Effector memory CD8-positive, alpha-beta T cell (primary cell): ENCODE data around the gene PHYHIPL.

ENCODE experiments used
- ATAC-seq: fragments of 150-1000 bp; cut with Tn5 transposase; replicated peaks from 2 replicates; pipeline ENCODE4 v1.10.0; 2021; ENCODE audit warnings: mild to moderate bottlenecking, moderate library complexity
- DNase-seq, 3 experiments: peaks; one replicate each; pipeline ENCODE4 v3.0.0; 2021
- H3K27ac Mint-ChIP-seq, 2 donors: one replicate each; pipeline ENCODE4 v1.8.0; 2022; ENCODE audit warnings: mild to moderate bottlenecking in 2 of 2, mixed read lengths in 2 of 2, moderate library complexity in 2 of 2
- H3K27me3 Mint-ChIP-seq, 2 donors: one replicate each; pipeline ENCODE4 v1.8.0; 2022; ENCODE audit warnings: mixed read lengths in 2 of 2
- H3K36me3 Mint-ChIP-seq: one replicate; pipeline ENCODE4 v1.8.0; 2022; ENCODE audit warnings: mild to moderate bottlenecking, moderate library complexity, mixed read lengths; ENCODE audit not compliant: insufficient read depth
- H3K4me1 Mint-ChIP-seq, 2 donors: one replicate each; pipeline ENCODE4 v1.8.0; 2022; ENCODE audit warnings: low read depth in 2 of 2, mixed read lengths in 2 of 2
- H3K4me3 Mint-ChIP-seq, 2 donors: one replicate each; pipeline ENCODE4 v1.8.0; 2022; ENCODE audit warnings: mild to moderate bottlenecking in 2 of 2, mixed read lengths in 2 of 2, moderate library complexity in 2 of 2
- H3K9me3 Mint-ChIP-seq, 2 donors: one replicate each; pipeline ENCODE4 v1.8.0; 2022; ENCODE audit warnings: mixed read lengths in 2 of 2

PHYHIPL gene

GRCh38 chr10:59173414-59173813, 3.0 kb upstream of the PHYHIPL start:
- Mint-ChIP-seq H3K4me1 (no peaks in the 10 kb centered on the region), H3K27ac (no peak overlapping the region), H3K9me3 (peaks cover 6 to 13% of the 10 kb centered on the region in 2 donors), H3K36me3 (no peaks in the 10 kb centered on the region), H3K4me3 (no peak overlapping the region), H3K27me3 (peaks cover 0 to 8% of the 10 kb centered on the region in 2 donors)
- ATAC-seq (no peak), DNase-seq (no peak)

- Mint-ChIP-seq H3K36me3 (no peaks in the 10 kb centered on the region), H3K27ac (no peak overlapping the region), H3K4me3 (no peak overlapping the region), H3K4me1 (no peaks in the 10 kb centered on the region), H3K9me3 (peaks cover 6 to 13% of the 10 kb centered on the region in 2 donors), H3K27me3 (peaks cover 0 to 8% of the 10 kb centered on the region in 2 donors)
- DNase-seq (no peak), ATAC-seq (no peak)
Observed at GRCh38 chr10:59175538-59176240, 754 bp upstream of the PHYHIPL start.

- no peak for DNase-seq
- no peaks in the 10 kb centered on the region for H3K4me1 Mint-ChIP-seq
- H3K36me3 Mint-ChIP-seq: no peaks in the 10 kb centered on the region
- H3K27me3 Mint-ChIP-seq: peaks cover 0 to 8% of the 10 kb centered on the region in 2 donors
- no peak for ATAC-seq
- peaks cover 6 to 13% of the 10 kb centered on the region in 2 donors for H3K9me3 Mint-ChIP-seq
- H3K4me3 Mint-ChIP-seq: no peak overlapping the region
- no peak overlapping the region for H3K27ac Mint-ChIP-seq
Observed at GRCh38 chr10:59177031-59177797, 771 bp downstream of the PHYHIPL start.

- Mint-ChIP-seq H3K4me3 (no peak overlapping the region), H3K27me3 (peaks cover 0 to 8% of the 10 kb centered on the region in 2 donors), H3K9me3 (peaks cover 6 to 13% of the 10 kb centered on the region in 2 donors), H3K4me1 (no peaks in the 10 kb centered on the region), H3K36me3 (no peaks in the 10 kb centered on the region), H3K27ac (no peak overlapping the region)
- DNase-seq (no peak), ATAC-seq (no peak)
Observed at GRCh38 chr10:59177836-59178235, 1.4 kb downstream of the PHYHIPL start.

GRCh38 chr10:59179068-59179467, 2.6 kb downstream of the PHYHIPL start:
- no peaks in the 10 kb centered on the region for H3K4me1 Mint-ChIP-seq
- ATAC-seq (no peak), DNase-seq (no peak)
- H3K27ac Mint-ChIP-seq: no peak overlapping the region
- no peaks in the 10 kb centered on the region for H3K36me3 Mint-ChIP-seq
- H3K4me3 Mint-ChIP-seq: no peak overlapping the region
- H3K9me3 Mint-ChIP-seq: peaks cover 5 to 10% of the 10 kb centered on the region in 2 donors
- H3K27me3 Mint-ChIP-seq: peaks cover 0 to 8% of the 10 kb centered on the region in 2 donors

- Mint-ChIP-seq H3K27ac (no peak overlapping the region), H3K27me3 (peaks cover 0 to 8% of the 10 kb centered on the region in 2 donors), H3K4me1 (no peaks in the 10 kb centered on the region), H3K36me3 (no peaks in the 10 kb centered on the region), H3K9me3 (peaks cover 4 to 6% of the 10 kb centered on the region in 2 donors), H3K4me3 (no peak overlapping the region)
- DNase-seq: no peak
- ATAC-seq: no peak
Observed at GRCh38 chr10:59180689-59181270, 4.3 kb downstream of the PHYHIPL start.

GRCh38 chr10:59181668-59182067, 5.2 kb downstream of the PHYHIPL start:
- ATAC-seq: no peak
- peaks cover 0 to 8% of the 10 kb centered on the region in 2 donors for H3K27me3 Mint-ChIP-seq
- no peak for DNase-seq
- no peaks in the 10 kb centered on the region for H3K4me1 Mint-ChIP-seq
- H3K9me3 Mint-ChIP-seq: peaks cover 4 to 6% of the 10 kb centered on the region in 2 donors
- H3K27ac Mint-ChIP-seq: no peak overlapping the region
- H3K36me3 Mint-ChIP-seq: no peaks in the 10 kb centered on the region
- H3K4me3 Mint-ChIP-seq: no peak overlapping the region

- Mint-ChIP-seq H3K27me3 (no peaks in the 10 kb centered on the region), H3K27ac (no peak overlapping the region), H3K36me3 (no peaks in the 10 kb centered on the region), H3K9me3 (peaks cover 0 to 2% of the 10 kb centered on the region in 2 donors), H3K4me1 (no peaks in the 10 kb centered on the region), H3K4me3 (no peak overlapping the region)
- ATAC-seq (no peak), DNase-seq (no peak)
Observed at GRCh38 chr10:59190332-59190731, 13.9 kb downstream of the PHYHIPL start.

- H3K27me3 Mint-ChIP-seq: no peaks in the 10 kb centered on the region
- H3K9me3 Mint-ChIP-seq: peaks cover 6 to 9% of the 10 kb centered on the region in 2 donors
- H3K27ac Mint-ChIP-seq: no peak overlapping the region
- H3K36me3 Mint-ChIP-seq: no peaks in the 10 kb centered on the region
- H3K4me3 Mint-ChIP-seq: no peak overlapping the region
- no peak for DNase-seq
- ATAC-seq: no peak
- H3K4me1 Mint-ChIP-seq: no peaks in the 10 kb centered on the region
Observed at GRCh38 chr10:59206204-59206720, 29.8 kb downstream of the PHYHIPL start.

- peaks cover 0 to 4% of the 10 kb centered on the region in 2 donors for H3K9me3 Mint-ChIP-seq
- DNase-seq (no peak), ATAC-seq (no peak)
- H3K27ac Mint-ChIP-seq: no peak overlapping the region
- H3K36me3 Mint-ChIP-seq: peaks cover 3% of the 10 kb centered on the region
- H3K4me3 Mint-ChIP-seq: no peak overlapping the region
- no peaks in the 10 kb centered on the region for H3K27me3 Mint-ChIP-seq
- H3K4me1 Mint-ChIP-seq: no peaks in the 10 kb centered on the region
Observed at GRCh38 chr10:59212301-59212798, 35.9 kb downstream of the PHYHIPL start.

- no peaks in the 10 kb centered on the region for H3K27me3 Mint-ChIP-seq
- peaks cover 0 to 2% of the 10 kb centered on the region in 2 donors for H3K9me3 Mint-ChIP-seq
- no peak overlapping the region for H3K4me3 Mint-ChIP-seq
- DNase-seq (no peak), ATAC-seq (no peak)
- no peaks in the 10 kb centered on the region for H3K4me1 Mint-ChIP-seq
- H3K36me3 Mint-ChIP-seq: peaks cover 3% of the 10 kb centered on the region
- no peak overlapping the region for H3K27ac Mint-ChIP-seq
Observed at GRCh38 chr10:59214160-59214559, 37.7 kb downstream of the PHYHIPL start.

- Mint-ChIP-seq H3K27me3 (no peaks in the 10 kb centered on the region), H3K36me3 (peaks cover 3% of the 10 kb centered on the region), H3K27ac (no peak overlapping the region), H3K4me3 (no peak overlapping the region), H3K4me1 (no peaks in the 10 kb centered on the region), H3K9me3 (peaks cover 0 to 2% of the 10 kb centered on the region in 2 donors)
- no peak for ATAC-seq
- DNase-seq: no peak
Observed at GRCh38 chr10:59216178-59216869, 39.9 kb downstream of the PHYHIPL start.

- peaks cover 6% of the 10 kb centered on the region in 2 donors for H3K9me3 Mint-ChIP-seq
- no peak for DNase-seq
- H3K36me3 Mint-ChIP-seq: no peaks in the 10 kb centered on the region
- no peaks in the 10 kb centered on the region for H3K4me1 Mint-ChIP-seq
- no peak overlapping the region for H3K4me3 Mint-ChIP-seq
- no peaks in the 10 kb centered on the region for H3K27me3 Mint-ChIP-seq
- no peak overlapping the region for H3K27ac Mint-ChIP-seq
- no peak for ATAC-seq
Observed at GRCh38 chr10:59222788-59223187, 46.3 kb downstream of the PHYHIPL start.
